Measurements from ENCODE around the gene B9D2. TPM values are rescaled to one million over a fixed set of nuclear protein-coding genes. Genes with fewer than 3 reads are reported as not detected.
A peak's percentile ranks its signal among the peaks of the same experiment; 100 is the strongest.
"Not testable (repeated sequence)": the region's sequence is repeated elsewhere in the genome, so short reads cannot be mapped to it uniquely, and the experiment has no call there.

The B9D2 gene
- total and polyA plus RNA-seq, 2 donors (not counting 1 experiment from before 2014, with no cell fraction given) = 2.3 to 5.3 TPM

GRCh38 chr19:41351339-41352245, 12.4 kb downstream of the B9D2 start:
- H3K9ac ChIP-seq (ENCODE audit: insufficient read depth, low read length) = peak overlapping the region; percentile 69
- no peaks in the 10 kb centered on the region for H3K27me3 ChIP-seq (ENCODE audit: control insufficient read depth, insufficient read depth, low read length)
- H4K20me1 ChIP-seq (ENCODE audit: control insufficient read depth, extremely low read depth, insufficient read depth, low read length) = peaks cover 1% of the 10 kb centered on the region
- DNase-seq (ENCODE audit: low read depth in 2 of 2) = peak in 1 of 2 donors; percentile 64
- peaks cover 28% of the 10 kb centered on the region for H3K79me2 ChIP-seq (ENCODE audit: control insufficient read depth, insufficient read depth, low read length)
- peak overlapping the region; percentile 56 for H3K27ac ChIP-seq (ENCODE audit: insufficient read depth, low read length)
- peak overlapping the region; percentile 98 for H3K4me2 ChIP-seq (ENCODE audit: extremely low read depth, insufficient read depth, low read length)
- H3K36me3 ChIP-seq (ENCODE audit: control insufficient read depth, insufficient read depth, low read length) = peaks cover 2% of the 10 kb centered on the region
- H3K4me3 ChIP-seq (replicated peaks in 1 of 4; ENCODE audit: control extremely low read depth in 1 of 4, insufficient read depth in 1 of 4, low read depth in 3 of 4, low read length in 4 of 4) = peak overlapping the region; percentile 80 to 92 (median 87)
- H3K9me3 ChIP-seq (ENCODE audit: control insufficient read depth, insufficient read depth, low read depth, low read length) = no peaks in the 10 kb centered on the region
- H3K4me1 ChIP-seq (ENCODE audit: control insufficient read depth, extremely low read depth, insufficient read depth, low read length) = peaks cover 5% of the 10 kb centered on the region
- TF ChIP-seq, protein P1, sequence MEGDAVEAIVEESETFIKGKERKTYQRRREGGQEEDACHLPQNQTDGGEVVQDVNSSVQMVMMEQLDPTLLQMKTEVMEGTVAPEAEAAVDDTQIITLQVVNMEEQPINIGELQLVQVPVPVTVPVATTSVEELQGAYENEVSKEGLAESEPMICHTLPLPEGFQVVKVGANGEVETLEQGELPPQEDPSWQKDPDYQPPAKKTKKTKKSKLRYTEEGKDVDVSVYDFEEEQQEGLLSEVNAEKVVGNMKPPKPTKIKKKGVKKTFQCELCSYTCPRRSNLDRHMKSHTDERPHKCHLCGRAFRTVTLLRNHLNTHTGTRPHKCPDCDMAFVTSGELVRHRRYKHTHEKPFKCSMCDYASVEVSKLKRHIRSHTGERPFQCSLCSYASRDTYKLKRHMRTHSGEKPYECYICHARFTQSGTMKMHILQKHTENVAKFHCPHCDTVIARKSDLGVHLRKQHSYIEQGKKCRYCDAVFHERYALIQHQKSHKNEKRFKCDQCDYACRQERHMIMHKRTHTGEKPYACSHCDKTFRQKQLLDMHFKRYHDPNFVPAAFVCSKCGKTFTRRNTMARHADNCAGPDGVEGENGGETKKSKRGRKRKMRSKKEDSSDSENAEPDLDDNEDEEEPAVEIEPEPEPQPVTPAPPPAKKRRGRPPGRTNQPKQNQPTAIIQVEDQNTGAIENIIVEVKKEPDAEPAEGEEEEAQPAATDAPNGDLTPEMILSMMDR (conservative IDR thresholded peaks at IDR 0.05 in 1 of 2, IDR thresholded peaks at IDR 0.05 in 1 of 2; ENCODE audit: low read depth in 1 of 2, low read length in 2 of 2) = no peak
- TF ChIP-seq EZH2 (IDR thresholded peaks at IDR 0.05; ENCODE audit: low read length, missing control alignments) = no peak
- peak overlapping the region; percentile 26 for H2AFZ ChIP-seq (ENCODE audit: low read length)

- H4K20me1 ChIP-seq (ENCODE audit: control insufficient read depth, extremely low read depth, insufficient read depth, low read length) = peaks cover 1% of the 10 kb centered on the region
Measured at GRCh38 chr19:41350735-41351338, 13.1 kb downstream of the B9D2 start.

DNA sequence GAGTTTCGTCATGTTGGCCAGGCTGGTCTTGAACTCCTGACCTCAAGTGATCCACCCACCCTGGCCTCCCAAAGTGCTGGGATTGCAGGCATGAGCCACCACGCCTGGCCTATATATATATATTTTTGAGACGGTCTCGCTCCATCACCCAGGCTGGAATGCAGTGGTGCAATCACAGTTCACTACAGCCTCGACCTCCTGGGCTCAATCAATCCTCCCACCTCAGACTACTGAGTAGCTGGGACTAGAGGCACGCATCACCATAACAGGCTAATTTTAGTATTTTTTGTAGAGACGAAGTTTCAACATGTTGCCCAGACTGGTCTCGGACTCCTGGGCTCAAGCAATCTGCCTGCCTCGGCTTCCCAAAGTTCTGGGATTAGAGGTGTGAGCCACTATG, 17.0 kb downstream of the B9D2 start:
- H3K79me2 ChIP-seq (ENCODE audit: control insufficient read depth, insufficient read depth, low read length) = peaks cover 14% of the 10 kb centered on the region
- H2AFZ ChIP-seq (ENCODE audit: low read length); H3K36me3 ChIP-seq (ENCODE audit: control insufficient read depth, insufficient read depth, low read length); H3K9ac ChIP-seq (ENCODE audit: insufficient read depth, low read length); H3K4me1 ChIP-seq (ENCODE audit: control insufficient read depth, extremely low read depth, insufficient read depth, low read length); H3K27me3 ChIP-seq (ENCODE audit: control insufficient read depth, insufficient read depth, low read length); H4K20me1 ChIP-seq (ENCODE audit: control insufficient read depth, extremely low read depth, insufficient read depth, low read length); H3K4me3 ChIP-seq (replicated peaks in 1 of 4; ENCODE audit: control extremely low read depth in 1 of 4, insufficient read depth in 1 of 4, low read depth in 3 of 4, low read length in 4 of 4); H3K27ac ChIP-seq (ENCODE audit: insufficient read depth, low read length); DNase-seq (ENCODE audit: low read depth in 2 of 2); H3K4me2 ChIP-seq (ENCODE audit: extremely low read depth, insufficient read depth, low read length); H3K9me3 ChIP-seq (ENCODE audit: control insufficient read depth, insufficient read depth, low read depth, low read length): not testable (repeated sequence)

More at GRCh38 chr19:41350735-41351338, 13.1 kb downstream of the B9D2 start:
- peak in 1 of 2 donors; percentile 17 for DNase-seq (ENCODE audit: low read depth in 2 of 2)
- Histone ChIP-seq H3K27me3 (ENCODE audit: control insufficient read depth, insufficient read depth, low read length) (no peaks in the 10 kb centered on the region), H3K36me3 (ENCODE audit: control insufficient read depth, insufficient read depth, low read length) (peaks cover 2% of the 10 kb centered on the region), H3K9ac (ENCODE audit: insufficient read depth, low read length) (peak overlapping the region; percentile 69), H3K4me1 (ENCODE audit: control insufficient read depth, extremely low read depth, insufficient read depth, low read length) (peaks cover 5% of the 10 kb centered on the region), H3K9me3 (ENCODE audit: control insufficient read depth, insufficient read depth, low read depth, low read length) (no peaks in the 10 kb centered on the region), H2AFZ (ENCODE audit: low read length) (peak overlapping the region; percentile 63), H3K27ac (ENCODE audit: insufficient read depth, low read length) (peak overlapping the region; percentile 56), H3K79me2 (ENCODE audit: control insufficient read depth, insufficient read depth, low read length) (peaks cover 28% of the 10 kb centered on the region), H3K4me2 (ENCODE audit: extremely low read depth, insufficient read depth, low read length) (peak overlapping the region; percentile 98), H3K4me3 (replicated peaks in 1 of 4; ENCODE audit: control extremely low read depth in 1 of 4, insufficient read depth in 1 of 4, low read depth in 3 of 4, low read length in 4 of 4) (peak overlapping the region; percentile 69 to 92 (median 87))
- TF ChIP-seq EZH2 (IDR thresholded peaks at IDR 0.05; ENCODE audit: low read length, missing control alignments) = no peak
- TF ChIP-seq, protein P1 (conservative IDR thresholded peaks at IDR 0.05 in 1 of 2, IDR thresholded peaks at IDR 0.05 in 1 of 2; ENCODE audit: low read depth in 1 of 2, low read length in 2 of 2) = no peak
